PC-9 (cell line): ENCODE data around the gene KLHL25.

Experiments used
- EZH2 ChIP-seq: fragments of 200-600 bp; sonication (generic); IDR thresholded peaks from 2 replicates; pipeline ENCODE4 v1.8.0; 2017; ENCODE audit warnings: antibody characterized with exemption, low read depth
- TF ChIP-seq, protein P1 (sequence below): fragments of 200-600 bp; sonication (generic); conservative IDR thresholded peaks from 2 replicates; pipeline ENCODE4 v1.6.1; 2017; ENCODE audit warnings: mixed run types, antibody characterized with exemption, mild to moderate bottlenecking, moderate library complexity

DNA sequence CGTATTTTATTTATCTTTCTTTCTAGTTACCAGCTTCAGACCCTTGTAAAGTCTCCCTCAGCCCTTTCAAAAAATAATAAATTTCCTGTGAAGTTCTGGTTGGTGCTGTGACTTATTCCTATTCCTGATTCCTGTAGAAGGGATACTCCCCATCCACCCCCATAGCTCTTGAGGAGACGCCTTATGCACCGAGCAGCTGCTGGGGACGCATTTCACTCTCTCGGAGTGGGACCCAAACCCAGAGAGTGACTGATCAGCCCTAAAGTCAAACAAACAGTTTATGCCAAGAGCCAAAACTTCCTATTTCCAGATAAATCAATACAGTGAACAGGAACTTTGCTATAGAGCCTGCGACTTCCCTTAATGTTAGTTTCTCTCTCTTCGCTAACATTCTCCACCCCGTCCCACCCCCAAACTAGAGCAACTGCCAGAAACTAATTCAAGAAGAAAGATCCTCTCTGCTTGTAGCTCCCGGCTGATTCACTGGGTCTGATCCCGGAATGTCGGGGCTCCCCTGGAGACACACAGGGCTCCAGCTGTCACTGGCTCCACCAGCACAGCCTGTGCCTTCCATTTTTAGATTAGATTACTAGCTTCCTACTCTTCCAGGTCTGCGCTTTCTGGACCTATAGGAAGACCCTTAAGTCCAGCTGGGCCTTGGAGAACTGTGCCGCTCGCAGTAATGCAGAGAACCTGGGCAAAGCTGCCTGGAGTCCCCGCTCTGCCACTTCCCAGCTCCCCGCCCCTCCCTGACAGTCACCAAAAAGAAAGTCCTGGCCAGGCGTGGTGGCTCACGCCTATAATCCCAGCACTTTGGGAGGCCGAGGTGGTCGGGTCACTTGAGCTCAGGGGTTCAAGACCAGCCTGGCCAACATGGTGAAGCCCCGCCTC lies 45.2 kb downstream of the KLHL25 start:
- TF ChIP-seq, protein P1, sequence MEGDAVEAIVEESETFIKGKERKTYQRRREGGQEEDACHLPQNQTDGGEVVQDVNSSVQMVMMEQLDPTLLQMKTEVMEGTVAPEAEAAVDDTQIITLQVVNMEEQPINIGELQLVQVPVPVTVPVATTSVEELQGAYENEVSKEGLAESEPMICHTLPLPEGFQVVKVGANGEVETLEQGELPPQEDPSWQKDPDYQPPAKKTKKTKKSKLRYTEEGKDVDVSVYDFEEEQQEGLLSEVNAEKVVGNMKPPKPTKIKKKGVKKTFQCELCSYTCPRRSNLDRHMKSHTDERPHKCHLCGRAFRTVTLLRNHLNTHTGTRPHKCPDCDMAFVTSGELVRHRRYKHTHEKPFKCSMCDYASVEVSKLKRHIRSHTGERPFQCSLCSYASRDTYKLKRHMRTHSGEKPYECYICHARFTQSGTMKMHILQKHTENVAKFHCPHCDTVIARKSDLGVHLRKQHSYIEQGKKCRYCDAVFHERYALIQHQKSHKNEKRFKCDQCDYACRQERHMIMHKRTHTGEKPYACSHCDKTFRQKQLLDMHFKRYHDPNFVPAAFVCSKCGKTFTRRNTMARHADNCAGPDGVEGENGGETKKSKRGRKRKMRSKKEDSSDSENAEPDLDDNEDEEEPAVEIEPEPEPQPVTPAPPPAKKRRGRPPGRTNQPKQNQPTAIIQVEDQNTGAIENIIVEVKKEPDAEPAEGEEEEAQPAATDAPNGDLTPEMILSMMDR: no peak
- no peak for TF ChIP-seq EZH2
